HG03571 (cell line): Measurements from ENCODE around the gene OR56A4.

Experiments
- ATAC-seq: cut with Tn5 transposase; IDR thresholded peaks from one replicate; pipeline ENCODE4 v1.9.1; 2021; ENCODE audit not compliant: unreplicated experiment

OR56A4 gene

GRCh38 chr11:6006846-6007245 is at the start of gene OR56A4:
OR56A4 (minus strand) TSS chr11:6006946; CDS start chr11:6002992, 3,954 bp downstream.
- no peak for ATAC-seq

- no peak for ATAC-seq
These were observed 48.8 kb upstream of the OR56A4 start for GRCh38 chr11:6055569-6055968.

- no peak for ATAC-seq
These were observed 45.6 kb upstream of the OR56A4 start for GRCh38 chr11:6052374-6052773.

- ATAC-seq, result no peak
These were observed 34.1 kb upstream of the OR56A4 start for GRCh38 chr11:6040874-6041273.

- no peak for ATAC-seq
These were observed 24.1 kb upstream of the OR56A4 start, which contains the start of gene OR56A1 for GRCh38 chr11:6030708-6031405. OR56A1 (minus strand) TSS chr11:6030758; CDS start chr11:6027692, 3,066 bp downstream.

GRCh38 chr11:6027501-6027900 is 20.8 kb upstream of the OR56A4 start:
- no peak for ATAC-seq

- ATAC-seq, result no peak
These were observed 18.3 kb upstream of the OR56A4 start for GRCh38 chr11:6025056-6025455.

GRCh38 chr11:6022956-6023355 is 16.2 kb upstream of the OR56A4 start:
- no peak for ATAC-seq

GRCh38 chr11:6013042-6013441 is 6.3 kb upstream of the OR56A4 start:
- ATAC-seq, result no peak

- no peak for ATAC-seq
These were observed 5.4 kb upstream of the OR56A4 start for GRCh38 chr11:6012035-6012668.

GRCh38 chr11:6006395-6006794 is 351 bp downstream of the OR56A4 start:
- no peak for ATAC-seq

GRCh38 chr11:6002202-6002699 is 4.5 kb downstream of the OR56A4 start:
- ATAC-seq, result no peak

GRCh38 chr11:5994791-5995190 is 12.0 kb downstream of the OR56A4 start:
- no peak for ATAC-seq

- no peak for ATAC-seq
These were observed 14.0 kb downstream of the OR56A4 start for GRCh38 chr11:5992604-5993251.

- no peak for ATAC-seq
These were observed 14.6 kb downstream of the OR56A4 start for GRCh38 chr11:5992150-5992549.

GRCh38 chr11:5989203-5989602 is 17.5 kb downstream of the OR56A4 start:
- no peak for ATAC-seq

- ATAC-seq, result no peak
These were observed 19.9 kb downstream of the OR56A4 start, which contains the start of gene OR52L1 for GRCh38 chr11:5986885-5987284. OR52L1 (minus strand) TSS chr11:5986985; CDS start chr11:5986930, 55 bp downstream.

- no peak for ATAC-seq
These were observed 23.3 kb downstream of the OR56A4 start for GRCh38 chr11:5983443-5983842.

- ATAC-seq, result no peak
These were observed 33.2 kb downstream of the OR56A4 start for GRCh38 chr11:5973530-5973929.

GRCh38 chr11:5968394-5968793 is 38.4 kb downstream of the OR56A4 start, which contains the start of gene OR56A5:
OR56A5 (minus strand) TSS chr11:5968494; CDS start chr11:5968494, 0 bp downstream.
- no peak for ATAC-seq

GRCh38 chr11:5967708-5968107 is 39.0 kb downstream of the OR56A4 start:
- no peak for ATAC-seq

GRCh38 chr11:5966958-5967357 is 39.8 kb downstream of the OR56A4 start:
- ATAC-seq, result no peak
